GM10248 (cell line): ENCODE data around the gene ARHGAP8.

Experiments used
- CTCF ChIA-PET: fragments of 300-600 bp; sonication (Branson Sonifier 250); formaldehyde crosslinking; extraction: SDS; loops from one replicate; lab custom pipeline; 2021; ENCODE audit warnings: antibody characterized with exemption; lab: Yijun Ruan, JAX
- POLR2A ChIA-PET: fragments of 350-650 bp; sonication (Branson Sonifier 250); formaldehyde crosslinking; extraction: SDS; loops from one replicate; lab custom pipeline; 2020; ENCODE audit warnings: antibody characterized with exemption; lab: Yijun Ruan, JAX
- DNase-seq: peaks from one replicate; pipeline ENCODE4 v3.0.0; 2012; ENCODE audit errors: extremely low spot score
- CTCF ChIP-seq: IDR thresholded peaks from 2 replicates; pipeline ENCODE4 v1.5.1; 2012; ENCODE audit warnings: mild to moderate bottlenecking, low read depth; ENCODE audit errors: extremely low read depth, missing control alignments, control extremely low read depth

ARHGAP8 gene

GRCh38 chr22:44819966-44820631, 67.7 kb downstream of the ARHGAP8 start:
- CTCF ChIA-PET, result interaction anchor here (0.8 to 3.1 kb wide), 7 partner anchors 25 to 281 kb away, joined by 3 to 16 read pairs (median 3); no protein-coding TSS in a partner anchor
- POLR2A ChIA-PET, result no interaction called here
- DNase-seq, result no peak
- no peak for TF ChIP-seq CTCF

GRCh38 chr22:44821741-44822475, 69.5 kb downstream of the ARHGAP8 start:
- CTCF ChIA-PET, result interaction anchor here (1.0 to 1.4 kb wide), 2 partner anchors 33 to 275 kb away, joined by 3 to 4 read pairs; no protein-coding TSS in a partner anchor
- no peak for DNase-seq
- TF ChIP-seq CTCF, result no peak
- POLR2A ChIA-PET, result no interaction called here

GRCh38 chr22:44822534-44822933, 70.2 kb downstream of the ARHGAP8 start:
- ChIA-PET CTCF (interaction anchor here (1.4 kb wide), 1 partner anchor 274 kb away, joined by 4 read pairs; no protein-coding TSS in a partner anchor), POLR2A (no interaction called here)
- TF ChIP-seq CTCF, result no peak
- DNase-seq, result no peak

GRCh38 chr22:44823396-44823795, 71.0 kb downstream of the ARHGAP8 start:
- POLR2A ChIA-PET, result no interaction called here
- no peak for TF ChIP-seq CTCF
- DNase-seq, result no peak
- CTCF ChIA-PET, result interaction anchor here (1.4 kb wide), 1 partner anchor 273 kb away, joined by 4 read pairs; no protein-coding TSS in a partner anchor

GRCh38 chr22:44823806-44824205, 71.4 kb downstream of the ARHGAP8 start:
- POLR2A ChIA-PET, result no interaction called here
- DNase-seq, result no peak
- no peak for TF ChIP-seq CTCF
- CTCF ChIA-PET, result no interaction called here

- no peak for DNase-seq
- no peak for TF ChIP-seq CTCF
- ChIA-PET POLR2A (no interaction called here), CTCF (no interaction called here)
Measured at GRCh38 chr22:44824271-44824670, 71.9 kb downstream of the ARHGAP8 start.
